ENCODE data around the gene ST6GAL2. TPM values are rescaled to one million over a fixed set of nuclear protein-coding genes. Genes with fewer than 3 reads are reported as not detected.

Gene ST6GAL2
- total RNA-seq, 4 donors from 2014 or later, result not detected

DNA sequence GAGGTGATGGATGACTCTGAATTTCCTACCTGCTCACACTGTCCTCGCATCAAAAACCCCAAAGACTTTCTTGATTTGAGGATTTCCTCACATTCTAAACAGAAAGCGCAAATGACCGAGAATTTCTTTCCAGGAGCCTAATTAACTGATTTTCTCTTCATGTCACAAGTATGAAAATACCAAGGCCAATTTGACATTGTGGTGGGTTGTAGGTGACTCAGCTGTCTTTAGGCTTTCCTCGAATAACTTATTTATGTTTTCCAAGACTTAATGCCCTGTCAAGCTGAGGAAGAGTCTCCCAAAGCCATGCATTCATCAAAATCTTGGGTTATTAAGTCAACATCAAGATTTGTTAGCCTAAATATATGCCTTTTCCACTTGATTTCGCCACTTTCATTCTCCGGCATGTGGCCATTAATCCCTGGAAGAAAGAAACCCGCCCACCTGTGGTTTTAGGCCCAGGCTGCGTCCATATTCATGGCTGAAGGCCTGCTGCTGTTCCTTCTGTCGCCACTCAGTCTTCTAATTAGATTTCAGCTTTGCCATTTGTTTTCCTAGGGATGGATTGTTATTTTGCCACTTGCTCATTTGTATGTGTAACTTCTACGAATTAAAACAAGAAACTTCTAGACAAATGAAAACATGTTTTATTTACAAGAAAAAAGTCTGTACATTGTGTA, 84.9 kb downstream of the ST6GAL2 start:
- 83 to 85% methylated on average over 10 of the region's 10 CpGs for WGBS, 2 donors
- Histone ChIP-seq H3K27me3 (no peaks in the 10 kb centered on the region), H3K4me3 (no peak overlapping the region), H3K27ac (no peak overlapping the region), H3K4me1 (no peaks in the 10 kb centered on the region), H3K9me3 (no peaks in the 10 kb centered on the region), H3K36me3 (no peaks in the 10 kb centered on the region)
- TF ChIP-seq EP300 (IDR thresholded peaks at IDR 0.05) (no peak), POLR2A (IDR thresholded peaks at IDR 0.05) (no peak)
- TF ChIP-seq, protein P1, sequence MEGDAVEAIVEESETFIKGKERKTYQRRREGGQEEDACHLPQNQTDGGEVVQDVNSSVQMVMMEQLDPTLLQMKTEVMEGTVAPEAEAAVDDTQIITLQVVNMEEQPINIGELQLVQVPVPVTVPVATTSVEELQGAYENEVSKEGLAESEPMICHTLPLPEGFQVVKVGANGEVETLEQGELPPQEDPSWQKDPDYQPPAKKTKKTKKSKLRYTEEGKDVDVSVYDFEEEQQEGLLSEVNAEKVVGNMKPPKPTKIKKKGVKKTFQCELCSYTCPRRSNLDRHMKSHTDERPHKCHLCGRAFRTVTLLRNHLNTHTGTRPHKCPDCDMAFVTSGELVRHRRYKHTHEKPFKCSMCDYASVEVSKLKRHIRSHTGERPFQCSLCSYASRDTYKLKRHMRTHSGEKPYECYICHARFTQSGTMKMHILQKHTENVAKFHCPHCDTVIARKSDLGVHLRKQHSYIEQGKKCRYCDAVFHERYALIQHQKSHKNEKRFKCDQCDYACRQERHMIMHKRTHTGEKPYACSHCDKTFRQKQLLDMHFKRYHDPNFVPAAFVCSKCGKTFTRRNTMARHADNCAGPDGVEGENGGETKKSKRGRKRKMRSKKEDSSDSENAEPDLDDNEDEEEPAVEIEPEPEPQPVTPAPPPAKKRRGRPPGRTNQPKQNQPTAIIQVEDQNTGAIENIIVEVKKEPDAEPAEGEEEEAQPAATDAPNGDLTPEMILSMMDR (IDR thresholded peaks at IDR 0.05), result no peak
- no peak for DNase-seq (ENCODE audit: low spot score in 2 of 2)

DNA sequence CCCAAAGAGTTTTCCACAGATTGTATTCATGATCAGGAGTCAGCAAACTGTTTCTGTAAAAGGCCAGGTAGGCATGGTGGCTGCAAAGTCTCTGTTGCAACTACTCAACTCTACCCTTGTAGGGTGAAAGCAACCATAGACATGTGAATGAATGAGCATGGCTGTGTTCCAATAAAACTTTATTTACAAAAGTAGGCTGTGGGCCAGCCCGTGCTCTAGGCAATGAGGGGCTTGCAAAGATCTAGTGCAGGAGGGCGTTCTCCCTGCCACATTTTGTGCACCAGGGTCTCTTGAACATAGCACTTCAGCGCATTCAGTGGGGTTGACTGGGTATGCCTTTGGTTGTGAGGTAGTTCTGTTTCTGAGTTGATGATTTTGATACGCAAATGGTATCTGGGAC, 85.8 kb downstream of the ST6GAL2 start:
- 95 to 96% methylated on average over 4 of the region's 4 CpGs for WGBS, 2 donors
- H3K27me3 ChIP-seq, result no peaks in the 10 kb centered on the region
- H3K4me1 ChIP-seq, result no peaks in the 10 kb centered on the region
- no peak overlapping the region for H3K27ac ChIP-seq
- TF ChIP-seq EP300 (IDR thresholded peaks at IDR 0.05), result no peak
- no peak for TF ChIP-seq POLR2A (IDR thresholded peaks at IDR 0.05)
- TF ChIP-seq, protein P1 (IDR thresholded peaks at IDR 0.05), result no peak
- no peak overlapping the region for H3K4me3 ChIP-seq
- DNase-seq (ENCODE audit: low spot score in 2 of 2), result no peak
- no peaks in the 10 kb centered on the region for H3K9me3 ChIP-seq
- H3K36me3 ChIP-seq, result no peaks in the 10 kb centered on the region

DNA sequence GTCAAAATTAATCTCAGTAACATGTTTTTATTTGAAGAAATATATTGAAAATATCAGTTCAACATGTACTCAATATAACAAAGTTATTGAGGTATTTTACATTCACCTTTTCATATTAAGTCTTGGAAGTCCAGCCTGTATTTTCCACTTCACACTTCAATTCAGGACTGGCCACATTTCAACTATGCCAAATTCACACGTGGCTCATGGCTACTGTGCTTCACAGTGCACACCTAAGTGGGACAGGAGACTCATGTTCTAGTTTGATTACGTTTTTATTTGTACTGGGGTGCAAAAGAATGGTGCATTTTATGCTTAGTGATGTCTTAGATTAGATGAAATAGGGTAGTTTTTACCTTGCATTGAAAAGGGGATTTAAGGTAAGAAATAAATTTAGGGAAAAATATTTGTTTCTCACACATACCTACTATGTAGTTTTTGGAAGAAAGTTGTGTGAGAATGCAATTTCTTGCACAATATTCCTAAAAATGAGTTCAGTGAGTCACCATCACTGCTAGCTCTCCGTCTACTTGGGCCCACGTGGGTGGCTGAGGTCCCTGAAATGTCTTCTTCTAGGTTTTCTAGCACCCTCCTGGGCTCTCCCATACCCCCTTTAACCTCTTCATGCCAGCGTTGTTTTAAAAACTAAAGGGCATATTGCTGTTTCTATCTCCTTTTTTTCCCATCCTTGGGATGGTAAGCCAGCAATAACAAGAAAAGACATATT, 87.0 kb downstream of the ST6GAL2 start:
- no peak overlapping the region for H3K4me3 ChIP-seq
- TF ChIP-seq, protein P1 (IDR thresholded peaks at IDR 0.05), result no peak
- TF ChIP-seq POLR2A (IDR thresholded peaks at IDR 0.05), result no peak
- no peak for TF ChIP-seq EP300 (IDR thresholded peaks at IDR 0.05)
- no peaks in the 10 kb centered on the region for H3K27me3 ChIP-seq
- H3K27ac ChIP-seq, result no peak overlapping the region
- H3K4me1 ChIP-seq, result no peaks in the 10 kb centered on the region
- H3K9me3 ChIP-seq, result no peaks in the 10 kb centered on the region
- DNase-seq (ENCODE audit: low spot score in 2 of 2), result no peak
- H3K36me3 ChIP-seq, result no peaks in the 10 kb centered on the region
- WGBS, 2 donors, result 68 to 72% methylated on average over 5 of the region's 5 CpGs

DNA sequence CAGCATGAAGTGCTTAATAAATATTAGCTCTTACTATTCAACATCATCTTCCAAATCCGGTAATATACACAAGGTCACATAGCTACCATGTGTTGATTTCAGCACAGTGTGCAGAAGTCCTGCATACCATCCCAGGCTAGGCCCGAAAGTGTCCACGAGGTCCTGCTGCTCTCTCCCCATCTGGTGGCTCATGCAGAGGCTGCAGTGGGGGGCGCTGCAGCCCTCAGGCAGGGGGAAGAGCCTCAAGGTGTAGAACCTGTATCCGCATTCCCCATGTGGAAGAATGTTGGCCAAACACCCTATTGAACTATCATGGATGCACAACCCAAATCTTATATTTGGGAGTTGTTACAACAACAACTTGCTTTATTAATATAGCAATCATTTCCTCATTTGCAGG, 88.5 kb downstream of the ST6GAL2 start:
- no peaks in the 10 kb centered on the region for H3K36me3 ChIP-seq
- H3K9me3 ChIP-seq, result no peaks in the 10 kb centered on the region
- H3K4me3 ChIP-seq, result no peak overlapping the region
- no peaks in the 10 kb centered on the region for H3K4me1 ChIP-seq
- no peak for DNase-seq (ENCODE audit: low spot score in 2 of 2)
- WGBS, 2 donors, result 86 to 92% methylated on average over 5 of the region's 5 CpGs
- H3K27ac ChIP-seq, result no peak overlapping the region
- H3K27me3 ChIP-seq, result no peaks in the 10 kb centered on the region
- TF ChIP-seq, protein P1 (IDR thresholded peaks at IDR 0.05), result no peak
- TF ChIP-seq EP300 (IDR thresholded peaks at IDR 0.05), result no peak
- no peak for TF ChIP-seq POLR2A (IDR thresholded peaks at IDR 0.05)

DNA sequence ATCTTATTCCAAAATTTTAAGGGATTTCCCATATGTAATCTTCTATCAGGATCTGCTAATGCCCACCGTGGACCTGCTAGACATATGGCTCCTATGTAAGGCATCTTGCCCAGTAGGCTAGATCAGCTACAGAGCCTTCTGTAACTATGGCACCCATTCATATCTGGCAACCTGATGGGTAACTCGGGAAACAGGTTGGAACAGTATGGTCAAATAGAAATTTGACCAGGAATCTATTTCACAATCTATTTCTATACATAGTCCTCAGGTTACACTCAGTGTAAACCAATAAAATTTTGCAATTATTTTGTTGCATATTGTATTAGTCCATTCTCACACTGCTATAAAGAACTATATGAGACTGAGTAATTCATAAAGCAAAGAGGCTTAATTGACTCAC, 93.3 kb downstream of the ST6GAL2 start:
- Histone ChIP-seq H3K27me3 (no peaks in the 10 kb centered on the region), H3K36me3 (no peaks in the 10 kb centered on the region), H3K4me1 (no peaks in the 10 kb centered on the region), H3K9me3 (peaks cover 0 to 3% (median 0%) of the 10 kb centered on the region in 4 donors), H3K4me3 (no peak overlapping the region), H3K27ac (no peak overlapping the region)
- WGBS, 2 donors, result 80 to 92% methylated on average over 2 of the region's 2 CpGs
- DNase-seq (ENCODE audit: low spot score in 2 of 2), result no peak
- TF ChIP-seq EP300 (IDR thresholded peaks at IDR 0.05), result no peak
- TF ChIP-seq, protein P1 (IDR thresholded peaks at IDR 0.05), result no peak
- TF ChIP-seq POLR2A (IDR thresholded peaks at IDR 0.05), result no peak

Data from tibial nerve (tissue), 4 donors.